Activated naive CD8-positive, alpha-beta T cell (primary cell): ENCODE results near the gene KCMF1.

Source experiments
- H3K27ac Mint-ChIP-seq: one replicate; pipeline ENCODE4 v1.8.0; 2021; ENCODE audit warnings: mixed read lengths
- H3K27me3 Mint-ChIP-seq: one replicate; pipeline ENCODE4 v1.8.0; 2021; ENCODE audit warnings: mixed read lengths
- H3K36me3 Mint-ChIP-seq: one replicate; pipeline ENCODE4 v1.8.0; 2021; ENCODE audit warnings: mixed read lengths
- H3K4me1 Mint-ChIP-seq: one replicate; pipeline ENCODE4 v1.8.0; 2021; ENCODE audit warnings: low read depth, mixed read lengths
- H3K4me3 Mint-ChIP-seq: one replicate; pipeline ENCODE4 v1.8.0; 2021; ENCODE audit warnings: mild to moderate bottlenecking, mixed read lengths
- H3K9me3 Mint-ChIP-seq: one replicate; pipeline ENCODE4 v1.8.0; 2021; ENCODE audit warnings: low read depth, mixed read lengths

The KCMF1 gene

DNA sequence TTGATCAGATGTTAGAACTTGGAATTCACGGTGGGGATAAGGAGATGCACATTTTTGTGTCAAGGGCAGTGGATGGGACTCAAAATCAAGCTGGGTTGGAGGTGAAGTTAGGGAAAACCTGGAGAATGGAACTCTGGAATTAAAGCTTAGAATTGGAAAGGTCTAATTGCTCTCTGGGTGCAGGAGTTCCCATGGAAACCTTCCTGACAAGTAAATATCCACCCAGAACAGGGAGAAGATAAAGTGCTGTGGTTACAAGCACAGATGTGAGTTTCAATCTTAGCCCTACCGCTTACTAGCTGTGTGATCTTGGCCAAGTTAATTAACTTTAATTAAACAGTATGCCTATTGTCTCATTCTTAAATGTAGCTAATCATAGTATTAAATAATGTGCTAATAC, 90.9 kb downstream of the KCMF1 start:
- H3K4me3 Mint-ChIP-seq: no peak overlapping the region
- no peaks in the 10 kb centered on the region for H3K36me3 Mint-ChIP-seq
- peaks cover 6% of the 10 kb centered on the region for H3K27me3 Mint-ChIP-seq
- H3K27ac Mint-ChIP-seq: no peak overlapping the region
- no peaks in the 10 kb centered on the region for H3K9me3 Mint-ChIP-seq
- H3K4me1 Mint-ChIP-seq: peaks cover 10% of the 10 kb centered on the region

DNA sequence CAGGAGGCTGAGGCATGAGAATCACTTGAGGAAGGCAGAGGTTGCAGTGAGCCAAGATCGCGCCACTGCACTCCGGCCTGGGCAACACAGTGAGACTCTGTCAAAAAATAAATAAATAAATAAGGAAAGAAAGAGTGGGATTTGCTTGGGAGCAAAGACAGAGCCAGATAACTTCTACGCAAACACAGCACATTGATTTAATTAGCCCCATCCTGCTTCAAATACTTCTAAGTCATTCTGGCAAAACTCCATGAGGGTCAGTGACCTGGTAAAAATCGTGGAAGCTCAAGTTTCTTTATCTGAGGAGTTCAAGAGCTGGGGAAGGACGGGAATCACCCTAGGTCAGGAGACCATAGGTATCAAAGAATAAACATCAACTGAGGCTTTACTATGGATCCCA, 91.6 kb downstream of the KCMF1 start:
- Mint-ChIP-seq H3K36me3 (no peaks in the 10 kb centered on the region), H3K4me1 (peaks cover 7% of the 10 kb centered on the region), H3K4me3 (no peak overlapping the region), H3K27me3 (peaks cover 12% of the 10 kb centered on the region), H3K9me3 (no peaks in the 10 kb centered on the region), H3K27ac (no peak overlapping the region)

DNA sequence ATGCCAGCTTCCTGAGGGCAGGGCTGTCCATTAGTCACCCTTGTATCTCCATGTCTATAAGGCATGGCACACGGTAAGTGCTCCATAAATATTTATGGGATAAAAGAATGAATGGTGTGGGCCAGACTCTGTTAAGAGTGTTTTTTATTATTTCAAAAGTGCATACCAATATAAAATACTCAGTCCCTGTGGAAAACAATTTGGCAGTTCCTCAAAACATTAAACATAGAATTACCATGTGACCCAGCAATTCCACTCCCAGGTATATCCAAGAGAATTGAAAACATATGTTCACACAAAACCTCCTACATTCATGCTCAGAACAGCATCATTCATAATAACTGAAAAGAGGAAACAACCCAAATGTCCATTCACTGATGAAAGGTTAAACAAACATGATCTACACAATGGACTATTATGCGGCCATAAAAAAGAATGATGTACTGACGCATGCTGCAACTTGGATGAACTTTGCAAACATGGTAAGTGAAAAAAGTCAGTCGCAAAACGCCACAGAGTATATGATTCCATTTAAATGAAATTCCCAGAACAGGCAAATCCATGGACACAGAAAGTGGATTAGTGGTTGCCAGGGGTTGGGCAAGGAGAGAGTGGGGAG, 93.1 kb downstream of the KCMF1 start:
- H3K27ac Mint-ChIP-seq: no peak overlapping the region
- no peaks in the 10 kb centered on the region for H3K9me3 Mint-ChIP-seq
- peaks cover 13% of the 10 kb centered on the region for H3K27me3 Mint-ChIP-seq
- H3K4me1 Mint-ChIP-seq: peaks cover 3% of the 10 kb centered on the region
- H3K36me3 Mint-ChIP-seq: no peaks in the 10 kb centered on the region
- H3K4me3 Mint-ChIP-seq: no peak overlapping the region

DNA sequence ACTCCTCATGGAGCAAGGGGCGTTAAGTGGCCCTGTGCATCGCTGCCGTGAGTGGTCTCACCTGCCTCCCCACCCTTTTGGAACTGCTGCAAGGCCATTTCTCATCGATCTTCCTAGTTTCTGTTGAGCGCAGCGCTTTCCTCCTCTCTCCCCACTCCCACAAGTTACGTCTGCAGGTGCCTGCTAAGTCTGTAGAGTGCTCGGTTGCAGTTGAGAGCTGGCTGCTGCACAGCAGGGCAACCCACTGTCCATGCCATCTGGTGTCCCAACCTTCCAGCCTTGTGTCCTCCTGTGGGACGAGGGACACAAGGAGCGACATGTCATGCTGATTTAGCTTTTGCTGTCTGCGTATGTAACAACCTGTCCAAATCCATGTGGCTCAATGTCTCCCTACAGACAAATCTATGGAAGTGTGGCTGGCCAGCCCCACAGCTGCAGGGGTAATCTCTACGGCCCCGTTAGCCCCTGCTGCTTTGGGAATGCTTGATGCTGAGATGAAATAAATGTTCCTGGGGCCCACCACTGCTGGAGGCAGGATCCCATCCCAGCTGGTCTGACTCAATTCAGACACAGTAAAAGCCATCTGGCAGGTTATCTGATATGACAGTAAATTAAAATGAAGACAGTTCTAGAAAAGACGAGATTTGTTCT, 94.1 kb downstream of the KCMF1 start:
- H3K27me3 Mint-ChIP-seq: peaks cover 13% of the 10 kb centered on the region
- no peaks in the 10 kb centered on the region for H3K9me3 Mint-ChIP-seq
- H3K36me3 Mint-ChIP-seq: no peaks in the 10 kb centered on the region
- no peak overlapping the region for H3K27ac Mint-ChIP-seq
- peaks cover 3% of the 10 kb centered on the region for H3K4me1 Mint-ChIP-seq
- no peak overlapping the region for H3K4me3 Mint-ChIP-seq

DNA sequence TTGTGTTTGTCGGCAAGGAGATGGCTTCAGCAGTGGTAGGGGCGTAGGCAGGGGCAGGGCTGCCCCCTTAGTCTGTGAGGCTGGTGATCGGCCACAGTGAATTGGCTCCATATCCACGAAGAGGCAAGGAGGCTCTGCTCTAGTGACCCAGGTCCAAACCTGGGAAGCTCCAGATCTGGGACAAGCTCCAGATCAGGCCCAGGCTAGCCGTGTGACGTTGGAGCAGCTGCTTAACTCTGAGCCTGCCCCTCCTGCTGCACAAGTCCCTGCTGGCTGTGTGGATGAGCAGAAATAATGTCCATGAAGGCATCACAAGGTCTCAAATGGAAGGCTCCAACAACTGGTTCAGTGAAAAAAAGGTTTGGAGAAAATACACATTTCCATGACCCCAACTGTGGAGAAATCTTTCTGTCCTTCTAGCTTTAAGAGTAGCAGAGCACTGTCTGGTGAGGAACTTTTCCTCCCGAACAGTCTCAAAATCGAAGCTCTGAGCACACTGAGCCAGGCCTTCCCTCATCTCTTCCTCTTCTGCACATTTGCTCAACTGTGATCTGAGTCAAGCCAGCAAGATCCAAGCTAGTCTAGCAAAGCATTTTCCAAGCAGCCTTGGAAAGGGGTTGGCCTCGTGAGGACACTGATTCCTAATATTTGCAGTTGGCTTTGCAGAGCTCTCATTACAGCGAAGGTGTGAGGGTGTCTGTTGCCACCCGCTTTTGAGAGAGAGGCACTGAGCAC, 95.2 kb downstream of the KCMF1 start:
- Mint-ChIP-seq H3K4me1 (peaks cover 3% of the 10 kb centered on the region), H3K27ac (no peak overlapping the region), H3K27me3 (peaks cover 14% of the 10 kb centered on the region), H3K4me3 (no peak overlapping the region), H3K36me3 (no peaks in the 10 kb centered on the region), H3K9me3 (no peaks in the 10 kb centered on the region)

DNA sequence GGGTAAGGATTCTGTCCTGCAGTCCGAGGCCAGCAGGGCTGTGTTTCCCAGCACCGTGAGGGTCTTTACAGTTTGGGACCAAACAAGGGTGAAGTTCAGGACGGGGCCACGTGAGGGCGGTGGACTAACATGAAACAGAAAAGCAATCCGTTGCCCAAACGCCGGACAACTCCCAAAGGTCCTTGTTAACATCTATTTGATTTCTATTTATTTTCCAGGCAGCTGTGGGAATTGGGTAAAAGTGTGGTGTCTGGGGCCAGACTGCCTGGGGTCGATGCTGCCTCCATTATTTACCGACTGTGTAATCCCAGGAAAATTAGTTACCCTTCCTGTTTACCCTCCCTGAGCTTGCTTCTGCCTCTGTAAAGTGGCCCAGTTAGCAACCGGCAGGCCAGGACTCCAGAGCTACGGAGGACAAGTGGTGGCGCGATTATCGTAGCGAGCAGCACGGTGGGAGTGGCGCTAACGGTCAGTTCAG, 96.0 kb downstream of the KCMF1 start:
- peaks cover 16% of the 10 kb centered on the region for H3K27me3 Mint-ChIP-seq
- H3K27ac Mint-ChIP-seq: no peak overlapping the region
- peaks cover 3% of the 10 kb centered on the region for H3K4me1 Mint-ChIP-seq
- no peaks in the 10 kb centered on the region for H3K9me3 Mint-ChIP-seq
- H3K36me3 Mint-ChIP-seq: no peaks in the 10 kb centered on the region
- no peak overlapping the region for H3K4me3 Mint-ChIP-seq

DNA sequence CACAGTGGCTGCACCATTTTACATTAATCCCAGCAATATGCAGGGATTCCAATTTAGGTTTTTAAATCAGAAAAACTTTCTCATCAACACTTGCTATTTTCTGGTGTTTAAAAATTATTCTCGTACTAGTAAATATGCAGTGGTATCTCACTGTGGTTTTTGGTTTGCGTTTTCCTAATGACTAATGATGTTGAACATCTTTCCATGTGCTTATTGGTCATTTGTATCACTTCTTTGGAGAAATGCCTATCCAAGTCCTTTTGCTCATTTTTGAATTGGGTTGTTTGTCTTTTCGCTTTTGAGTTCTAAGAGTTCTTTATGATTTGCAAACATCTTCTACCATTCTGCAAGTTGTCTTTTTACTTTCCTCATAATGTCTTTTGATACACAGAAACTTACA, 100.1 kb downstream of the KCMF1 start:
- Mint-ChIP-seq H3K27ac (no peak overlapping the region), H3K27me3 (peaks cover 19% of the 10 kb centered on the region), H3K4me3 (no peak overlapping the region), H3K9me3 (no peaks in the 10 kb centered on the region), H3K4me1 (peaks cover 3% of the 10 kb centered on the region), H3K36me3 (no peaks in the 10 kb centered on the region)

DNA sequence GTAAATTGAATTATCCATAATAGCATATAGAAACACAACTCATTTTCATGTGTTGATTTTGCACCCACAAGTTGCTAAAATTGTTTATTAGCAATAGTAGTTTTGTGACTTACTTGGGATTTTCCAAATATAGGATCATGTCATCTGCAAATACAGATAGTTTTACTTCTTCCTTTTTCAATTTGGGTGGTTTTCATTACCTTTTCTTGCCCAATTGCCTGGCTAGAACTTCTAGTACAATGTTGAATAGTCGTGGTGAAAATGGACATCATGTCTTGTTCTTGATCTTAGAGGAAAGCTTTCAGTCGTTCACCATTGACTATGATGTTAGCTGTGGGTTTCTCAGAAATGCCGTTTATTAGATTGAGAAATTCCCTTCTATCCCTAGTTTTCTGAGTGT, 102.1 kb downstream of the KCMF1 start:
- Mint-ChIP-seq H3K9me3 (no peaks in the 10 kb centered on the region), H3K36me3 (no peaks in the 10 kb centered on the region), H3K4me3 (no peak overlapping the region), H3K27me3 (peaks cover 10% of the 10 kb centered on the region), H3K27ac (no peak overlapping the region), H3K4me1 (no peaks in the 10 kb centered on the region)

DNA sequence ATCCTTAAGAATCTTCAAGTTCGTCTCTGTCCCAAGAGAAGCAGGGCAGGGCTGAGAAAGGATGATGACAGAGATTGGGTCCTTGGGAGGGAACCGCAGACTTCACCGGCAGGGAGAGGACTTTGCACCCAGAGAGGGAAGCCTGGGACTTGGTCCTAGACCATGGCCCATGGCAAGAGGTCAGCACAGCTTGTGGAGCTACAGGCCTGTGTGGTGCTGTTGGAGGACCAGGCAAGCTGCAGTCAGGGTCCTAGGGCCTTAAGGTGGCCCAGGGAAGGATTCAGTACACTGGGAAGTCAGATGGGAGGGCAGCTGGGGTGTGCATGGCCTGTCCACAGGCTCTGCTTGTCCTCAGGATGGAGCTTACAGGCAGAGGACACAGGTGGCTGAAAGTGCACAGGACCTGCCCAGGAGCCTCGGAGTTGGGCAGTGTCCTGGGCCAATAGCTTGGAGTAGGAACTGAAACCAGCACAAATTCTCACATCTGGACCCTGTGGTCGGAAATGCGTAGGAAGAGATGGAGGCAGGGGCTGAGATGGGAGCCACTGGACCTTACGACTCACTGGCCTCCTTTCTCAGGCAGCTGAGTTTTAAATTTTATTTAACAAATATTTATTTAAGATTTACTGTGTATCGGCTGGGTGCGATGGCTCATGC, 105.8 kb downstream of the KCMF1 start:
- Mint-ChIP-seq H3K27me3 (peaks cover 7% of the 10 kb centered on the region), H3K27ac (no peak overlapping the region), H3K4me3 (no peak overlapping the region), H3K9me3 (no peaks in the 10 kb centered on the region), H3K4me1 (no peaks in the 10 kb centered on the region), H3K36me3 (peaks cover 6% of the 10 kb centered on the region)

DNA sequence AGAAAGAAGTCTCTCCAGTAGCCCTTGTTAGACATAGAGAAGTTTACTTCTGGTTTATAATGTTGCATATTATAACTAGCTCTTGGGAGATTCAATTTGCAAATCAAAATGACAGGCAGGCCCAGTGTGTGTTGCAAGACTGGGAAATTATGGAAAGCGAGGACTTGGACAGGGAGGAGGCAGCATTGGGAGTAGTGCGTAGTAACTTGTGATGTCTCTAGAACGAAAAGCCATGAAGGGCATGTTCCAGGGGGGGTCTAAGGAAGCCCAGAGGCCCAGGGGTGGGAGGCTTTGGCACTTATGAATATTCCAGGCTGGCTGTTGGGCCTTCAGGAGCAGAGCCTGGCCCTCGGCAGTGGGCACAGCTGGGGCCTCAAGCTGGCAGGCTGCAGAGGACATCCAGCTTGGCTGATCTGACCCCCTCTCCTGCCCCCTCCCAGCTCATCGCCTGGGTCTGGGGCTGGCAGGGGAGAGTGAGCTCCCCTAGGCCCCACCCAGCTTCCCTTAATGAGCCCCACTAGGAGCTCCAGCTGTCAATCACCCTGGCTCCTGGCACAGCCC, 107.0 kb downstream of the KCMF1 start:
- Mint-ChIP-seq H3K4me3 (no peak overlapping the region), H3K4me1 (no peaks in the 10 kb centered on the region), H3K27ac (no peak overlapping the region), H3K9me3 (peaks cover 8% of the 10 kb centered on the region), H3K27me3 (peaks cover 10% of the 10 kb centered on the region), H3K36me3 (peaks cover 9% of the 10 kb centered on the region)

DNA sequence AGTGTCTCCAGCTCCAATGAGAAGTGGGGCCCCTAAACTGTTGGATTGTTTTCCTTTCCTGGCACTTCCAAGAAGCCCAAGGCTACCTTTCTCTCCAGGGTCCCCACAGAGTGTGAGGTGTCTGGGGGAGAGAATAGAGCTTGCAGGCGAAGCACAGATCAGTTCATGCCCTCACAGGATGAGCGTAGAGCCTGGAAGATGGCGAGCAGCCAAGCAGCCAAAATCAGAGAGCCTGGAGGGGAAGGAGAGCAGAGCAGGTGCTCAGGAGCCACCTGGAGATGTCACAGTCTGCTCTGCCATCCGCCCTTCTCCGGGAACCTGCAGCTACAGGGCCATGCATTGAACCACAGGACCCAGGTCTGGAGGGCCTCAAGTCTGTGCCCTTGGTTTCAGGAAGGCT, 107.6 kb downstream of the KCMF1 start:
- Mint-ChIP-seq H3K4me1 (no peaks in the 10 kb centered on the region), H3K9me3 (peaks cover 13% of the 10 kb centered on the region), H3K4me3 (no peak overlapping the region), H3K27me3 (peaks cover 15% of the 10 kb centered on the region), H3K36me3 (peaks cover 9% of the 10 kb centered on the region), H3K27ac (no peak overlapping the region)

DNA sequence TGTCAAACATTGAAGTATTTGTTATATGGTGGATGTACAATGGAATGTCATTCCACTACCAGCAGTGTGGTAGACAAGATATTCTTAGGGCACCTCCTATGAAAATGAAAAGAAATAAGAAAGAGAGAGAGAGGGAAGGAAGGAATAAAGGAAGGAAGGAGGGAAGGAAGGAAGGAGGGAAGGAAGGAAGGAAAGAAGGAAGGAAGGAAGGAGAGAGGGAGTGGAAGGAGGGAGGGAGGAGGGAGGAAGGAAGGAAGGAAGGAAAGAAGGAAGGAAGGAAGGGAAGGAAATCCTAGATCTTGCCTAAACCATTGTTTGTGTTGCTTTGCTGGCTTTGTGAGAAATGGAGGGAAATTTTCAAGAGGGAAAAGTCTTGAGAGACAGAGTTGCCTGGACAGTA, 112.1 kb downstream of the KCMF1 start:
- Mint-ChIP-seq H3K27ac (no peak overlapping the region), H3K27me3 (peaks cover 11% of the 10 kb centered on the region), H3K4me1 (peaks cover 3% of the 10 kb centered on the region), H3K4me3 (no peak overlapping the region), H3K9me3 (peaks cover 13% of the 10 kb centered on the region), H3K36me3 (peaks cover 9% of the 10 kb centered on the region)

DNA sequence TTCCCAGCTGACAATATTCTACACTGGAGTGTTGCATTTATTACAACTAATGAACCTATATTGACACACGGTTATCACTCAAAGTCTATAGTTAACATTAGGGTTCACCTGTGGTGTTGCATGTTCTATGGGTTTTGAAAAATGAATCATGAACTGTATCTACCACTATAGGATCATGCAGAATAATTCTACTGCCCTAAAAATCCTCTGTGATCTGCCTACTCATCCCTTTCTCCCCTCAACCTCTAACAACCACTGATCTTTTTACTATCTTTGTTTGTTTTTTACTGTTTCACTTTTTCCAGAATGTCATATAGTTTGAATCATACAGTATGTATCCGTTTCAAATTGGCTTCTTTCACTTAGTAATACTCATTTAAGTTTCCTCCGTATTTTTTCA, 114.6 kb downstream of the KCMF1 start:
- Mint-ChIP-seq H3K4me1 (peaks cover 3% of the 10 kb centered on the region), H3K36me3 (peaks cover 9% of the 10 kb centered on the region), H3K4me3 (no peak overlapping the region), H3K9me3 (peaks cover 13% of the 10 kb centered on the region), H3K27ac (no peak overlapping the region), H3K27me3 (peaks cover 11% of the 10 kb centered on the region)

DNA sequence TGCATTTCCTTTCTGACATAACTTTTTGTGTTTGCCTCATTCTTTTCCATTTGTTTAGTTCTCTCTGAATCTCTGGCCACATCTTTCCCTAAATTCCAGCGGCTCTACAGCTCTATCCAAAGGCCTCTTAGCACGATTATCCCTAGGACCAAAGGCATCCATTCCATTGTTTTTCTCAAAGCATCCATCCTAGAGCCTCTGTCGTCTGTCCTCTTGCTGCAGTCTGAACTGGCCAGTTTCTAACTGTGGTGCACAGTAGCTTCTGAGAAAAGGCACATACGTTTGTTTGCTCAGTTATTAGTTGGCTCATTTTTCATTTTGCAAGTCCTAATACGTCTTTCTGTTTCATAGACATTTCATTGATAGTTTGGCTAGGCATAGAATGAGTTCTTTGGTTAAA, 116.6 kb downstream of the KCMF1 start:
- H3K4me3 Mint-ChIP-seq: no peak overlapping the region
- H3K27me3 Mint-ChIP-seq: peaks cover 11% of the 10 kb centered on the region
- H3K36me3 Mint-ChIP-seq: peaks cover 2% of the 10 kb centered on the region
- H3K27ac Mint-ChIP-seq: no peak overlapping the region
- peaks cover 9% of the 10 kb centered on the region for H3K9me3 Mint-ChIP-seq
- H3K4me1 Mint-ChIP-seq: peaks cover 3% of the 10 kb centered on the region

DNA sequence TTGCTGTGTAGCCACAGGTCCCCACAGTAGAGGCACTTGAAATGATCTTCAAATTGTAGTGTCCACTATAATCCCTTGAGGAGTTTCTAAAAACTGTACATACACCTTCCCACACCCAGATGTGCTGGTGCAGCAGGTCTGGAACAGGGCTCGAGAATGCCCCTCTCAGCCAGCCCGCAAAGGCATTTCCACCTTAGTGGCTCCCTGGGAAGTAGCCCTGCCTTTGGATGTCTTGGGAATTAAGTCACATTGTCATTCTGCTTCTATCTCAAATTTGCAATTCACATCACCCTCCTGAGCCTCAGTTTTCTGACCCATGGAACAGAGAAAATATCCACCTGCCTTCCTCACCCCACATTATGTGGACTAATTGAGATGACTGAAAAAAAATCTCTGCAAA, 118.0 kb downstream of the KCMF1 start:
- no peak overlapping the region for H3K4me3 Mint-ChIP-seq
- no peak overlapping the region for H3K27ac Mint-ChIP-seq
- H3K9me3 Mint-ChIP-seq: no peaks in the 10 kb centered on the region
- H3K27me3 Mint-ChIP-seq: peaks cover 3% of the 10 kb centered on the region
- H3K4me1 Mint-ChIP-seq: peaks cover 3% of the 10 kb centered on the region
- H3K36me3 Mint-ChIP-seq: no peaks in the 10 kb centered on the region
